GM19455 (cell line): ENCODE results near the gene BAIAP2.

Source experiments
- ATAC-seq: cut with Tn5 transposase; IDR thresholded peaks from one replicate; pipeline ENCODE4 v1.9.1; 2021; ENCODE audit not compliant: unreplicated experiment

Gene BAIAP2

DNA sequence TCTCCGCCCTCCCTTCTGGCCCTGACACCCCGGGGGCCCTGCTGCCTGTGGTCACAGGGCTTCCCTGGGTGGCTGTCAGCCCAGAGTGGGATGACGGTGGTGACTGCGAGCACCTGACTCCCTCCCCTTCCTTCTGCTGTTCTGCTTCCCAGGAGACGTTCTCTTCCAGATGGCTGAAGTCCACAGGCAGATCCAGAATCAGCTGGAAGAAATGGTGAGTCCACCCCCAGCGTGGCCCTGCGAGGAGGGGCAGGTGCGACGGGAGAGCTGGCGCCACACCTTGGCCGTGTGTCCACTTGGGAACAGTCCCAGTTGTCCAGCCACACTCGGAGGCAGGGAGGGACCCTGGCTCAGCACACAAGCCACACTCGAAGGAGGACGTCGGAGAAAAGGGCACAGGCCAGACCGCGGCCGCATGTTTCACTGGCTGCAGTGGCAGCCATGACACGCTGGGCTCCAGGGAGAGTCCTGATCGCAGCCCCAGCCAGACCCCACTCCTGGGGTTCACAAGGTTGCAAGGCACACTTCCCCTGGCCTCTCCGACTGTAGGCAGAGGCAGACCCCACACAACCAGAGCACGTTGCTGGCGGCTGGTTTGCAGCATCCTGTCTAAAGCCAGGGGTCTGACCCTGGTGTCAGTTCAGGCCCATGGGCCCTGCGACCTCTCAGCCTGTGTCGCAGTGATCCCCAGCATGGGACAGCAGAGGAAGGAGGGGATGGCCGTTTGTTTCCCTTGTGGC, 49.9 kb downstream of the BAIAP2 start:
- no peak for ATAC-seq

DNA sequence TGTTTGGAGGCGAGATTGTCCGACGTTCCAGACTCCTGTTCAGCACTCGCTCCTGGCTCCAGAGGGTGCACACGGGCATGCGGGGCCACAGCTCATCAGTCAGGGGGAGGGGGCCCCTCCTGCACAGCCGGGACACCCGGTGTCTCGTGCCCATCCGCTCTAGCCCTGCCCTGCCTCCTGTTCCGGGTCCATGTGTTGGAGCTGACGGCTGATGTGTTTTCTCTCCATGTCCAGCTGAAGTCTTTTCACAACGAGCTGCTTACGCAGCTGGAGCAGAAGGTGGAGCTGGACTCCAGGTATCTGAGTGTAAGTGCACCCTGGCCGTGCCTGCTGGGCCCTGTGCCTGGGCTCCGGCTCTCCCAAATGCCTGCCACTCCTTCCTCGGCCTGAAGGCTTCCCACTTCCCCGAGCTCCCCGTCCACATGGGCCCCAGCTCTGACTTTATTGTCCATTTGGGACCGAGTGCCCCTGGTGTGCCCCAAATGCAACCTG, 50.5 kb downstream of the BAIAP2 start:
- ATAC-seq: no peak

DNA sequence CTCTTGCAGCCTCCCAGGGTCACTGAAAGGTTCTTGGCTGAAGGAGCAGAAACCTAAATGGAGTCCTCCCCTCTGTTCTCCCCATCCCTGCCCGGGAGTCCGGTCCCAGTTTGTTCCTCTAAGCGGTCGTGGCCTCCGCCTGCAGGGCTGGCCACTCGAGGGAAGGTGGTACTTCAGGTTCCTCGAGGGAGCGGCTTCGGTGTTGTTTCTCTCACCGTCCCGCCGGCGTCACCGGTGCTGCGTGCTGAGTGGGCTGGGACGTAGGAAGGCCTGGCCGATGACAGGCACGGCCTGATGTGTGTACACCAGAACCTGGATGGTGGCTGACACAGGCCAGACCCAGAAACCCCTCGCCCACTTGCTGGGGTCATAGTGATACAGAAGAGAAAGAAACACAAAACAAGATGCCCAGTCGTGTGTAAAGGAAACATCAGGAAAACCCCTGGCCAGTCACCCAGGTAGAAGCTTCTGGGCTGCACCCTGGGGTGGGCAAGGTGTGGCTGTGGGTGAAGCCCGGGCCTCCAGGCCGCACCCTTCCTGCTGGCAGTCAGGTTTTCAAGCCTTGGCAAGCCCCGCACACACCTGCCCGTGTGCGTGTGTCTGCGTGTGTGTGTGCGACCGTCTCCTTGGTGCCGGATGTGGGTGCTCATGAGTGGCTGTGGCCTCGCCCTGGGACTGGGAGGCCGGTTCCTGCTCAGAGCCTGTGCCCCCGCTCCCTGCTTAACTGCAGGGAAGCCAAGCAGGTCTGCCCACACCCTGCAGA, 52.0 kb downstream of the BAIAP2 start:
- no peak for ATAC-seq

DNA sequence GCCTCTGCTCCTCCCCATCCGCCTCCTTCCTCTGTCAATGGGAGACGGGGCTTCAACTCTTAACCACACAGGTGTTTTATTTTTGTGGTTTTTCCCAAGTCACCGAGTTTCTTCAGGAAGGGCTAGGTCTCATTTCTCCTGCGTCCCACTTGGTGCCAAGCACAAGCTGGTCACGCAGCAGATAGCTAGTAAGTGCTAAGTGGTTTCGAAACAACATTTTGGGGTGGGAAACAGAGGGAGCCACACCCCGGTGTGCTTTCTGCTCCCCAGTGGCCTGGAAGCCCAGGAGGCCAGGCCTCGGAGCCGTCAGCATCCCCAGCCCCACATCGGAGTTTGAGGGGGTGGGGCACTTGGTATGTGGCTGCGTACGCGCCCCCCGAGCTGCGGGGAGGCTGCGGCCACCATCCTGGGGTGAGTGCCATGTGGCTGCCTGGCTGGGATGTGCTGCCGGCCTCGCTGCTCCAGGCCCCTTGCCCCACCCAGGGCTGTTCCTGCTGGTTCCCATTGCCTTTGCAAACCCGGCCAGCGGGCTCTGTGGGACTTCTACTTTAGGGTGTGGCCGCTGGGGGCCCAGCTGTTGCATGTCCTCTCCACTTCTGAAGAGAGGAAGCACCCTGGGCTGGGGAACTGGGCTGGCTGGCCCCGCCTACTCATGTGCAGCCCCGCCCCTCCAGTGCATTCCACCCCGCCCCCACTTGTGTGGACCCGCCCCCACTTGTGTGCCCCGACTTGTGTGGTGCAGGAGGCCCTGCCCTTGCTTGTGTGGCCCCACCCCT, 55.6 kb downstream of the BAIAP2 start:
- ATAC-seq: no peak

DNA sequence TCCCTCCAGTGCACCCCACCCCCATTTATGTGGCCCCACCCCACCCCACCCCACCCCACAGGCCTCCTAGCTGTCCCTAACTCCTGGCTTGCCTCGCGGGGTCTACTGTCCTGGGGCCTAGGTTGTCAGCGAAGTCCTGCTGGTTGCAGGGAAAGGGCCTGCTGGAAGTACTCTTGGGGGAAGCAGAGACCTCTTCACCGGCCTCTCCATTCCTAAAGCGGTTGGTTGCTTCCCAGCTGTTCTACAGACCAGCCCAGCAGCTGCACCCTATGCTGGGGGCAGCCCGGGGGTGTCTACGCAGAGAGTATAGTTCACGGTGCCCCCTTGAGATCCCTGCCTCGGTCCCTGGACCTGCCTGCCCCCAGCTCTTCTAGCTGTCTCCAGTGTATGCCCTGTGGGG, 56.2 kb downstream of the BAIAP2 start:
- ATAC-seq: no peak

DNA sequence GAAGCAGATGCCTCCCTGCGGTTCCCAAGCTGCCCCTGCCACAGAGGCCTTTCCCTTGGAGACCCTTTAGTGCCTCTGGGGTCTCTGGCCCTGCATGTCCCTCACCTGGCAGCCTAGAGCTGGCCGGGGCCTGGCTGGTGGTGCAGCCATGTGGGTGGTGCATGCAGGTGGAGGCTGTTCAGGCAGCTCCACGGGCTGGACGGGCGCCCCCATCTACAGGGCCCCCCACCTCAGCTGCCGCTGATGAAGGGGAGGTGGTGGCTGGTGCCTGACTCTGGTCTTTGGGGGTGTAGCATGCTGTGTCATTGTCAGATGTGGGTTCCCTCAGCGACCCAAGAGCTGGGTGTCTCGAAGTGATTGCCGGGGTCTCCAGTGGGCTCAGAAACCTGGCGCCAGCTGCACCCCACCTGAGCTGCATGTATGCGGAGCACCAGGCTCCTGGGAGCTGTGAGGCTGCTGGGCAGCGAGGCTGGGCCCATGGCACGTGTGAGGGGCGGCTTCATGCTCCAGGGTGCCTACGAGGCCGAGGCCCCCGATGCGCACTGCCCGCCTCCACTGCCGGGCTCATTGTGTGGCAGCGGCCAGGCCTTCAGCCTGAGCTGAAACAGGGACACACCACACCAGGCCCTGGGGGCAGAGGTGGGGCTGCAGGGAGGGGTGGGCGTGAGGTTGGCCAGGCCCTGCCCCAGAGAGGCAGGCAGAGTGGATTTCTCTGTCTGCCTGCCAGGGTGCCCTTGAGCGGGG, 57.0 kb downstream of the BAIAP2 start:
- no peak for ATAC-seq

DNA sequence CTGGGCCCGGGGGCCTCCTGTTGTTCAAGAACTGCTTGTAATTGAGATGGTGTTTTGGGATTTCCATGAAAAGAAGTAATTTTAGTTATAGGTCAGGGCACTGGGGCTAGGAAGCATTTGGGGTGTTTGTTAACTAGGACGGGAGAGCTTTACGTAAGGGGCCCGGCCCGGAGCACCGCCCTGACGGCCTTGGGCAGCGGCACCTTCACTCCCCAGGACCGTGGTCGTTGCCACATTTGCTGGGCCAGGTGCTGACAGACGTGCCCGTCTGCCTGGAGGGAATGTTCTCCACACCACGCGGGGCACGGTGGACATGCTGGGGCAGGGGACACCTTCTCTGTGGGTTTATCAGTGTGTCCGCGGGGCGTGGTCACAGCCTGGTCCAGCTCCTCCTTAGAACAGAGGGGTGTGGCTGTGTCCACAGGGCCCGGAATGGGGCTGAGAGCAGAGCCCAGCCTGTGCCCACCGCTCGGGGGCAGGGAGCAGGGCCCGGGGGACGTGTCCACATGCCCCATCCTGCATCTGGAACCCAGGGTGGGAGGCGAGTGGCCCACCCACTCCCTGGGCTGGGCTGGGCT, 57.7 kb downstream of the BAIAP2 start:
- no peak for ATAC-seq

DNA sequence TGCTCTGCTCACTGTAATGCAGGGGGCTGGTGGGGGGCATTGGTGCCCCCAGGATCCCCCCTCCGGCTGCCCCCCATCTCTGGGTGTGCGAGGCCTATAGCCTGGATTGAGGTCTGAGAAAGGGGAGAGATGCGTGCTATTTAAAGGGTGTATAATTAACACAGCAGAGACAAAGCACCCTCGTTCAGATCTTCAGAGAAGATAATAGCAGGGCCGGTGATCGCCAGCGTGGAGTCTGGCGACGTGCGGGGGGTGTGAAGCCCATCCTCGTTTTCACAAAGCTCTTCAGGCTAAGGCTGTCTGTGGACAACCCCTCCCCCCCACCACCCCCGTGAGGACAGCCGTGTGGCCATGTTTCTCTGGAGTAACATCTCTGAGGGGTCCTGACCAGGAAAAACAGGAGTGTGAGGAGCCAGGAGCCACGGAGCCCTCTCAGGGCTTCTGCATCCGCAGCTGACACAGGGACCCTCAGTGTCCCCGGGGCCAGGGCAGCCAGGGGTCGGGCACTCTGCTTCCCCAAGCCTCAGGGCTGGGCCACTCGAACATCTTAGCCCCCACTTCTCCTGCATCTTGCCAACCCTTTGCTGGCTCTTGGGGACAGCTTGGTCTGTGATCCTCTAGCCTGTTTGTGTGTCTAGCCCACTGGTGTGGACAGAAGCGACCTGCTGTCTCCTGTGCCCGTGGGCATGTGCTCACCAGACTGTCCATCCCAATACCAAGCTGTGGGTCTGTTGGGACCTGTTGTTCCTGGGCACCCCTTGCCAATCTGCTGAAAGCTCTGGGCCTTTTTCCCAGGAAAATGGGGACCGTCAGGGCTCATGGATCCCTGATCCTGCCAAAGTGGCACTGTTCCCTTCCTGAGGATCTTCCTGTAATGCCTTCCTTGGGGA, 58.9 kb downstream of the BAIAP2 start:
- ATAC-seq: no peak

DNA sequence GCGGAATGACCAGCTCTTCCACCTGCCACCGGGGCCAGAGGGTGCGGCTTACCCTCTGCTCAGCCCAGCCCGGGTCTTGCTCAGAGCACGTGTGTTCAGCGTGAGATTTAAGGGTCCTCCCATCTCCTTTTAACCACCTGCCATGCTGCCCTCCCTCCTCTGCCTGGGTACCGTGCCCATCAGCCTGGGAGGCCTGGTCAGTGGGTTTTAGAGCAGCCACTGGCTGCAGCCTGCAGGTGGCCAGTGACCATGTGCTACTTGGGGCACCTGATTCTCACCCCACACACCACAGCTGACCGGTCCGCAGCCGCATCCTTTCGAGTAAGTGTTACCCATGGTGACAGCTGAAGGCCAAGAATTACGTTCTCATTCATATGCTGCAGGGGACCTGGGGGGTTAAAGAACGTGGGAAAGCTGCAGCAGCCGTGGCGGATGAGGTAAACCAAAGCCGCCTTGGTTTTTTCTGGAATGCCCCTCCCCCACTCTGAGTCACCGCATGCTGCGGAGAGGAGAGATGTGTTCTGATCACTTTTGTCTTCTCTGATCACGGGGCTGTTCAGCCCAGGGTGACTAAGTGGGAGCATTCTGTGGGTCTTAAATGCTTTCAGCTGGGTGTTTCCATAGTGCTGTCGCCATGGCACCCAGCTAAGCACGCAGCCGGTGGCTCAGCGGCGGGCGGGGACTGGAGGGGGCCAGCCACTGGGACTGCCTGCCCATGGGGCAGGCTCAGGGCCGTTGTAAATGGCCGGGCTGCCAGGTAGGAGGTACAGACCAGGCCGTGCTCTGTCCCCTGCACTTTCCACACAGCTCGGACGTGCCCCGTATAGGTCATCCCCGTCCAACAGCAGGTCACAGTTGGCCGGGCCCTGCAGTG, 59.8 kb downstream of the BAIAP2 start:
- no peak for ATAC-seq

DNA sequence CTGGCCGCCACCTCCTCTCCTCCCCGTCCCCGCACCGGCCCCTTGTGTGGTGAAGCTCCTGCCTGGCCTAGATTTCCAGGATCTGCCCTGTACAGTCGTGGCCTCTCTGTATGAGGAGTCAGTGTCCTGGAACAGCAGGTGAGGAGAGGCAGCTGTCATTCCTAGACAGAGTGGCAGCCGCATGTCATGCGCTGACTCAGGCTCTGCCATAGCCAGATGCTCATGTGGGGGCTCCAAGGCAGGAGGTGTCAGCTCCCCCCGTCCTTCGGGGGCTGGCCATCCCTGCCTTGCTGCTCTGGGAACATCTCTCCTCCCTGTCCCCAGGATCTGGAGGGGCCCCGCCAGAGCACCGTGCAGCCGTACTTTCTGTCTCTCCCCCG, 60.4 kb downstream of the BAIAP2 start:
- no peak for ATAC-seq

DNA sequence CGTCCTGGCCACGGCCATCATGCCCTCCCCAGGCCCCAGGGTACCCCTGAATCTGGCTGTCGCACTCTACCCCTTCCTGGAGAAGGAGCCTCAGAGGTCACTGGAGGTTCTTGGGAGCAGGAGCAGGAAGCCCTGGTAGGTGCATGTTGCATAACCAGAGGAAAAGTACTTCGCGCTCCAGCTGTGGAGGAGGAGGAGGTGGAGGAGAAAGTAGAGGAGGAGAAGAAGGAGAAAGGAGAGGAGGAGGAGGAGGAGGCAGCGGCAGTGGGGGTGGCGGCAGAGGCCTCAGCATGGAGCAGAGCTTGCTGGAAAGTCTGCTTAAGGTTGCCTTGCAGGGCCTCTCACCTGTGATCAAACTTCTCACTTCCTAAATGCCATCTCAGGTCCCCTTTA, 61.8 kb downstream of the BAIAP2 start:
- ATAC-seq: no peak

DNA sequence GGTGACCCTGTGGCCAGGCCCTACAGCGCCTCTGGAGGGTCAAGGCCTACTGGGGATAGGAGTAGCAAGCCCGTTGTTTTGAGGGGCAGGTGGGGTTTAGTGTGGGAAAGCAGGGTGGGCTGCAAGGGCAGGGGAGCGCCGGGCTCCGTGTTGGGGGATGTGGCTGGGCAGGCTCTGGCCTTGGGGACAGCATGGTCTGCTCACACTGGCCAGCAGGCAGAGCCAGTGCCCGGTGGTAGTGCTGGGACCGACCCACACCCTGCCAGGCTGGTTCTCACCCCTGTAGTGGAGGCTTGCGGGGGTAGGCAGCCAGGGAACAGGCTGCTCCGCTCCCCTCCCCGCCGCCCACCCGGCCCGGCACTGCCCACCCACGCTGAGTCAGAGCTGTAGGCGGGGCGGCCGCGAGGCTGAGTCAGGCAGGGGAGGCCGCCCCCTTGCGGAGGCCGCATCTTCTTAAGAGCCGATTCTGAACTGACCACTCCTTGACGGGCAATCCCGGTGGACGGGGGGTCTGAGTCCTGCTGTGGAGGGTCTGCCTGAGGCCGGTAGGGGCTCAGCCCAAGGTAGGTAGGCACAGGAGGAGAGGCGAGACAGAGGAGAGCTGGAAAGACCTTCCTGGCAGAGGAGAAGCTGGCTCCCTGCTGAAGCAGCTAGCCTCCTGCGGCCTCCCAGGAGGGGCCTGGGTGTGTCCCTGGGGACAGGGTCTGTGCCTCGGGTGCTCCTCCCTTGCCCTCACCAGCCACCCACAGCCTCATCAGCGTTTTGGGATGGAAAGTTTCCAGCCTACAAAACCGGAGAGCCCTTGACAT, 62.4 kb downstream of the BAIAP2 start:
- no peak for ATAC-seq

DNA sequence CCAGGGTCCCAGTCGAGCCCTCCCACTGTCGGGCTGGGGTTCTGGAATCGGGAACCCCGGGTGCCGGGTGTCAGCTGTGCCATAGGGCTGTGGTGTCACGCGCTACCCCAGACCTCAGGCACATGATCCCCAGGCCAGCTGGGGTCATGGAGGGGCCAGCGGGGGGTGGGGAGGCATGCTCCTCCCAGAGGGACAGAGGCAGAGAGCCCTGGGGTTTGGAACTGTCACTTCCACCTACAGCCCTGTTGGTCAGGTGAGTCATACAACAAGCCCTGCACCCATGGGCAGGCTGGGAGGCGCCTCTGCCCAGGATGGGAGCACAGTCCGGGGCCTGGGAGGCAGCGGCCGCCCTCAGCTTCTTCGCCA, 63.0 kb downstream of the BAIAP2 start:
- ATAC-seq: no peak

DNA sequence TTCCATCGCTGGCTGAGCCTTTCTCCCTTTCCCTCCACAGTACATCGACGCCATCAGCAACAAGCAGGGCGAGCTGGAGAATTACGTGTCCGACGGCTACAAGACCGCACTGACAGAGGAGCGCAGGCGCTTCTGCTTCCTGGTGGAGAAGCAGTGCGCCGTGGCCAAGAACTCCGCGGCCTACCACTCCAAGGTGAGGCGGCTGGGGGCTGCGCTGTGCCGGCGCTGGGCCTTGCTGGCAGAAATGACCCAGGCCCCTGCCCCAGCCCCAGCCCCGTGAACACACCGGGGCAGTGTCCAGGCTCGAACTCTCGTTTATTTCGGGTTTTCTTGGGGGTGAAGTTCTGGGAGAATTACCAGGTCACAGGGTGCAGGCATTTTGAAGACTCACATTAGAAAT, 64.9 kb downstream of the BAIAP2 start:
- ATAC-seq: no peak

DNA sequence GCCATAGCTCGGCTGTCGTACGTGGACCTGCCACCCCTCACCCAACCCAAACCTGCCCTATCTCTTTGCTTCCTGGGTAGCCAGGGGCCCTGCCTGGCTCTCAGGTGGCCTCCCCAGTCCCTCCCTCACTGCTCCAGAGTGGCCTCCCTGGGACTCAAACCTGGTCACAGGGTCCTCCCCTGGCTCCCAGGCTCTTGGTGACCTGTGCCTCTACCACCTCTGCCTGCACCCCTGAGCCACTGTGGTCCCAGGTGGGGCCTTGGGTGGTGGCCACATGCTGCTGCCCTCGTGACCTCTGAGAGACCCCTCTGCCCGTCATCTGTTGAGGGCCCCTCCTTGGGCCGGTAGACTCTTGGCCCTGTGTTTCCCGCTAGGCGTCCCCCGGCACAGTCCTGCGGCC, 65.7 kb downstream of the BAIAP2 start:
- ATAC-seq: no peak

DNA sequence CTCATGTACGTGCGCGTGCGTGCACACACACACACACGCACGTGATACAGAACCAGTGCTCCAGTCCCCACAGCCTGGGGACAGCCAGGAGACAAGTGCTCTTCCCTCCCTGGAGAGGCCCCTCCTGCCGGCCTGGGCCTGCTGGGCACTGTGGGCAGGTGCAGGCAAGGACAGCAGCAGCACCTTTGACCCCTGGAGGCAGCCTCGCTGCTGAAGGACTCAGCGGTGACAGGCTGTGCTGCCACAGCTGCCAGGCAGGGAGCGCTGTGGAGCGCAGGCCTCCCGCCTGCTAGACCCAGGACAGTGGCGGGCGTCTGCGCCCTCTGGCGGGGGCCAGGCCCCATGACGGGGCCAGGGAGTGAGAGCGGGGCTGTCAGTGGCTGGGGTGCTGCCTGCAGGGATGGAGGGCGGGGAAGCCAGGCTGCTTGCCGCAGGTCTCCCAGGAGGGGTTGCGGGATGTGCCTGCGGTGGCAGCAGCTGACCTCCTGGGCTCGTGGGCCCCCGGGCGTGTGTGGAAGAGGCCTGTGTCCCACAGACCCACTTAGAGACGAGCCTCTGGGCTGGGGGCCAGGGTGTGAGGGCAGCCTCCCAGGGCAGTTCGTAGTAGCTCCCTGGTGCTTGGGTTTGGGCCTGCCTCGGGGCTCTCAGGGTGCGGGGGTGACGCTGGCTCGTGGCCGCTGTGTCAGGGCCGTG, 66.8 kb downstream of the BAIAP2 start:
- peak; percentile 72 for ATAC-seq

DNA sequence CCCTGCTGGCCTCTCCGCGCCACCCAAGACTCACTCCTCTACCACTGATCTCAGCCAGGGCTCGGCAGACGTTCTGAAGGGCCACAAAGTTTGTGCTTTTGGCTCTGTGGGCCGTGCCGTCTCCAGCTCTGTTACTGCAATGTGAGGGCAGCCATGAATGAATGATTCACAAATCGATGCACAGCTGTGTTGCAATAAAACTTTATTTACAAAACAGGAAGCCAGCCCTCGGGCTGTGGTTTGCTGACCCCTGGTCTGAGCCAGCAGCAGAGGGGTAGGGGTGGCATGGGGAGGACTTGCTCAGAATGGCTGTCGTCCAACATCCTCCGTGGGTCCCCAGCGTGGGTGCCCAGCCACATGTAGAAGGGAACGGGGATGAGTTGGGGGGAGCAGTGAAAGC, 67.4 kb downstream of the BAIAP2 start:
- no peak for ATAC-seq
